ENCODE data around the gene ELMO1.

Gene ELMO1

DNA sequence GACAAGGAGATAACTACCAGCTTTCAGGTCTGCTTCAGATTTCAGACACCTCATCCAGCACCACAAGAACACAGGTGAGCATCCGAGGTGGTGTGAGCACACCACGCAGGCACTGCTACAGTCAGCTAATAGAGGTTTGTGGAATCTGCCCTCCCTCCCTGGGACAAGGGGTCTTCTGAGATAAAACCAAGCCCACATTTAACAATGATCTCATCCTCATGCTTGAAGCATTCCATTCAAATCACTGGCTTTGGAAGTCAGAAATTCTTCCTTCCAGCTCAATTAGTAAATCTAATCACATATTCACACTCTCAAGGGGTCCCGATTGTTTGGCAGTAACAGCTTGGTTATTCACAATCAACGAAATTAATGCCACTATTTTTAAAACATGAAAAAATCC lies 331.4 kb downstream of the ELMO1 start:
- no peak overlapping the region for H3K27ac ChIP-seq
- no peak for TF ChIP-seq ZFX (IDR thresholded peaks at IDR 0.05; ENCODE audit: borderline replicate concordance)
- TF ChIP-seq, protein P1, sequence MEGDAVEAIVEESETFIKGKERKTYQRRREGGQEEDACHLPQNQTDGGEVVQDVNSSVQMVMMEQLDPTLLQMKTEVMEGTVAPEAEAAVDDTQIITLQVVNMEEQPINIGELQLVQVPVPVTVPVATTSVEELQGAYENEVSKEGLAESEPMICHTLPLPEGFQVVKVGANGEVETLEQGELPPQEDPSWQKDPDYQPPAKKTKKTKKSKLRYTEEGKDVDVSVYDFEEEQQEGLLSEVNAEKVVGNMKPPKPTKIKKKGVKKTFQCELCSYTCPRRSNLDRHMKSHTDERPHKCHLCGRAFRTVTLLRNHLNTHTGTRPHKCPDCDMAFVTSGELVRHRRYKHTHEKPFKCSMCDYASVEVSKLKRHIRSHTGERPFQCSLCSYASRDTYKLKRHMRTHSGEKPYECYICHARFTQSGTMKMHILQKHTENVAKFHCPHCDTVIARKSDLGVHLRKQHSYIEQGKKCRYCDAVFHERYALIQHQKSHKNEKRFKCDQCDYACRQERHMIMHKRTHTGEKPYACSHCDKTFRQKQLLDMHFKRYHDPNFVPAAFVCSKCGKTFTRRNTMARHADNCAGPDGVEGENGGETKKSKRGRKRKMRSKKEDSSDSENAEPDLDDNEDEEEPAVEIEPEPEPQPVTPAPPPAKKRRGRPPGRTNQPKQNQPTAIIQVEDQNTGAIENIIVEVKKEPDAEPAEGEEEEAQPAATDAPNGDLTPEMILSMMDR (IDR thresholded peaks at IDR 0.05), result no peak

DNA sequence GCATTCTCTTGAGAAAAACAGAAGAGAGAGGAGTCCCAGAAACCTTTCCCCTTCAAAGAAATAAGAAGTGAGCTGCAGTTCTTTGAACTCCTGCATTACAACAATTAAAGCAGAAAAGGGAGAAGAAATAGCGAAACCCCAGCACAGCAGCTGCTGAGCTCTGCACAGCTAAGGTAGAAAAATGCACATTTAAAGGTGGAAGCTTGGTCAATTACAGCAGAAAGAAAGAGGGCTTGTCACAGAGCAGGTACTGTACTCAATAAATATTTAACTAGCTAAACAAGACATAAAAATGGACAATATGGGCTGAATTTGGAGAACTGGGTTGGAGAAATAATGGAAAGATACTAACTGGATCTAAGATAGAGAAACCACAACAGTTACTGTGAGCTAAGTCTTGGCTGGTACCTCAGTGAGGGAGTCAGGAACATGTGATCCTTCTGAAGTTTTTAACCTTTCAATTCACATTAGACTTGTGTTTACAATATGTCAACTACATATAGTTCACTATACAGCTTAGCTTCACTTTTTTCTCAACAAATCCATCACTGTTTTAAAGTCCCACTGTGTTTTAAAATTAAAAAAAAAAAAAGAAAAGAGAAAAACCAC lies 332.5 kb downstream of the ELMO1 start:
- TF ChIP-seq ZFX (IDR thresholded peaks at IDR 0.05; ENCODE audit: borderline replicate concordance), result no peak
- TF ChIP-seq, protein P1 (IDR thresholded peaks at IDR 0.05), result no peak
- H3K27ac ChIP-seq, result no peak overlapping the region

DNA sequence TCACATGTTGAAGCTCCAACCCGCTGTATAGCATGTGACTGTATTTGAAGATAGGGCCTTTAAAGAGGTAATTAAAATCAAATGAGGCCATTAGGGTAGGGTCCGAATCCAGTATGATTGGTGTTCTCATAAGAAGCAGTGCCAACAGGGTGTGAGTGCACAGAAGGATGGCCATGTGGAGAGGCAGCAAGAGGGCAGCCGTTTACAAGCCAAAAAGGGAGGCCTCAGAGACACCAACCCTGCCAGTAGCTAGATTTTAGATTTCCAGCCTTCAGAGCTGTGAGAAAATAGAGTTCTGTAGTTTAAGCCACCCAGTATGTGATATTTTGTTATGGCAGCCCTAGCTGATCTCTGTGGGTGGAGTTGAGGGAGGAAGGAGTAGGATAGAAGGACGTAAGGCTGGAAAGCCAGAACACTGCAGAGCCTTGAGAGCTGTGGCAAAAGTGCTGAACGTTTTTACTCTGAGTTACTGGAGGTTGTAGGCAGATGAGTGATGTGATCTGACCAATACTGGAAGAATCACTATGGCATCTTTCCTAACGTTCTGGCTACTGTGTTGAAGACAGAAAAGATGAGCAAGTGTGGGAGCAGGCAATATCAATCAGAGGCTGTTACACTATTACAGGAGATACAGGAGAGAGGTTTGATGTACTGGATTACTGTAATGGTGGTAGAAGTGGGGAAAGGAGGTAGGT lies 334.9 kb downstream of the ELMO1 start:
- no peak overlapping the region for H3K27ac ChIP-seq
- TF ChIP-seq, protein P1 (IDR thresholded peaks at IDR 0.05), result no peak
- TF ChIP-seq ZFX (IDR thresholded peaks at IDR 0.05; ENCODE audit: borderline replicate concordance), result no peak

DNA sequence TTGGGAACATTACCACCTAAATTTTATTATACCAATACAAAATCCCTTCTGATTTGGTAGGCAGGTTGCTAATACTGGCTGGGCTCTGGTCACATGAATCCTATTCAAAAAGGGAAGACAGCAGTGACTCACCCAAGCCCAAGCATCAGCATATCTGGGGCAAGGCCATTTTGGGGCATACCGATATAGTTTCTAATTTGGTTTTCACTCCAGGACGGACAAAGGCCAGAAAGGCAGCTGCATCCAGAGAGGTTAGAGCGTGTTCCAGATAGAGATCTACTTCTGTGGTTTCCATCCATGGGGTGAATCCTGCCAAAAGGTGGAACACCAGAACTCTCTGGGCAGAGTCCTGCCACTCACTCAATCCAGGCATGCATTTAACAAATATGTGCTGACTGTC lies 335.8 kb downstream of the ELMO1 start:
- TF ChIP-seq, protein P1 (IDR thresholded peaks at IDR 0.05), result no peak
- no peak for TF ChIP-seq ZFX (IDR thresholded peaks at IDR 0.05; ENCODE audit: borderline replicate concordance)
- no peak overlapping the region for H3K27ac ChIP-seq

DNA sequence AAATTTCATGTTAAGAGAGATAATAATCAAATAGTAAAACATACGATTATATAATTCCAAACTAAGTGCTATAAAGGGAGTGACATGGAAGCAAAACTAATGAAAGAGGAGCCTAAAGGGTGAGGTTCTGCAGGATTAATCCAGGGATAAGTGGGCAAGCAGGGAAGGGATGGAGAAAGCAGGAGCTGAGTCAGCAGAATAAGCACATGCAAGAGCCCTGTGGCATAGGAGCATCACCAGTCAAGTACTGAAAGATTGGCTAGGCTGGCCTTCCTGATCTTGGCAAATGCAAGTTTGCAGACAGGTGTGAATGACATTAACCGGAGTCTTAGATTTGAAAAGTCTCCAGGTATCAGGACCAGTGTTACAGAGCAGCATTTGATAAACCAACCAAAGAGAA lies 336.4 kb downstream of the ELMO1 start:
- H3K27ac ChIP-seq, result no peak overlapping the region
- TF ChIP-seq, protein P1 (IDR thresholded peaks at IDR 0.05), result no peak
- TF ChIP-seq ZFX (IDR thresholded peaks at IDR 0.05; ENCODE audit: borderline replicate concordance), result no peak

DNA sequence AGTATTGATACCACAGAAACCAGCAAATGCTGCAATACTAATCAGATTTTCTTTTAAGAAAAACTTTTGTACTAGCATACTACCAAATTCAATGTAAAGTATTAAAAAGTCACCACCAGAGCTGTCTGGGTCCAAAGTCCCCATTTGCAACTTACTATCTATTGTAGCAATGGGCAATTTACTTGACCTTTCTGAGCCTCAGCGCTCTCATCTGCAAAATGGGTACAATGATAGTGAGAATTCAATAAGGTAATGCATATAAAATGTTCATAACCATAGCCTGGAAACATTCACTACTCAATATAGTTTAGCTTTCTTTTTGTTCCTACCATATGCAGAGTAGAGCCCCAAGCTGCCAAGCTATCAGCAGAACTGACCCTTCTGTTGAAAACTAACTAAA lies 337.2 kb downstream of the ELMO1 start:
- no peak overlapping the region for H3K27ac ChIP-seq
- TF ChIP-seq, protein P1 (IDR thresholded peaks at IDR 0.05), result no peak
- no peak for TF ChIP-seq ZFX (IDR thresholded peaks at IDR 0.05; ENCODE audit: borderline replicate concordance)

DNA sequence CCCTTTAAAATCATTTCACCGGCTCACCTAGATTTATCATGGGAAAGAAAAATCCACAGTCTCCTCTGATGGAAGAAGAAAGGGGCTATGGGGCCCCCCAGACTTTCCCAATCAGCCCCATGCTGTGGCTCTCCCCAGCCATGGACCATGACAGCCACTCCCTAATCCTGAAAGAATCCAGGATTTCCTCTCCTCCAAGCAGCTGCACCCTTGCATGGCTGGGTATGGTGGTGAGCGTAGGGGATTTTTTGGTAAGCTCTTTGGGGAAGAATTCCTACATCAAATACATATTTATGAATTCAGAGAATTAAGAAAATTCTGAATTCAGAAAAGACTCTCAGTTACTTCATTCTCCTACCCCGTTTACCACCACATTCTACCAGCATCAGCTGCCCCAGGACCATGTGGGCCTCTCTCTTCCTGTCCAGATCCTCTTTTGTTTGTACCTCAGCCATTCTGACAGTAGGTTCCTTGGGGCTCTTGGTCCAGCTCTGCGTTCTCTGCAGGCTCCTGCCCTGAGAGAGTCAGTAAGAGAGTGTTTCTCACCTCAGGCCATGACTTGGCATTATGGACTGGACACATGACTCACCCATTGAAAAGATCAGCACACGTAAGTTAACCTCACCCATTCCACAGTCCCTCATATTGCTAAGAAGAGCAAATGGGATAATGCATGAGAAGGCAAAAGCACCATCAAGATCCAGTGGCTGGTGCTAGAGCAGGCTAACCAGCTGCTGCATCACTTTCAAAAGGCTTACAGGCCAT lies 337.8 kb downstream of the ELMO1 start:
- no peak overlapping the region for H3K27ac ChIP-seq
- no peak for TF ChIP-seq ZFX (IDR thresholded peaks at IDR 0.05; ENCODE audit: borderline replicate concordance)
- TF ChIP-seq, protein P1 (IDR thresholded peaks at IDR 0.05), result no peak

Data from 22Rv1 (cell line).